ENCODE measurements around the gene NOL12.
"Not testable (repeated sequence)": the region's sequence is repeated elsewhere in the genome, so short reads cannot be mapped to it uniquely, and the experiment has no call there.

NOL12 gene

GRCh38 chr22:37677493-37677974 lies 8.6 kb upstream of the NOL12 start:
- no peak for DNase-seq (ENCODE audit: extremely low spot score, insufficient read length, low read depth)
- no peak for FAIRE-seq

GRCh38 chr22:37678372-37678771 lies 7.8 kb upstream of the NOL12 start:
- FAIRE-seq: no peak
- DNase-seq (ENCODE audit: extremely low spot score, insufficient read length, low read depth): no peak

GRCh38 chr22:37679670-37680069 lies 6.5 kb upstream of the NOL12 start:
- DNase-seq (ENCODE audit: extremely low spot score, insufficient read length, low read depth): no peak
- FAIRE-seq: no peak

GRCh38 chr22:37680191-37680851 lies 5.8 kb upstream of the NOL12 start:
- DNase-seq (ENCODE audit: extremely low spot score, insufficient read length, low read depth) (no peak), FAIRE-seq (no peak)

GRCh38 chr22:37681001-37681424 lies 5.1 kb upstream of the NOL12 start:
- no peak for FAIRE-seq
- no peak for DNase-seq (ENCODE audit: extremely low spot score, insufficient read length, low read depth)

GRCh38 chr22:37681556-37682049 lies 4.5 kb upstream of the NOL12 start:
- DNase-seq (ENCODE audit: extremely low spot score, insufficient read length, low read depth) (no peak), FAIRE-seq (peak; percentile 76)

- no peak for DNase-seq (ENCODE audit: extremely low spot score, insufficient read length, low read depth)
- FAIRE-seq: no peak
Measured at GRCh38 chr22:37684803-37685615, 1.1 kb upstream of the NOL12 start.

- FAIRE-seq: no peak
Measured at GRCh38 chr22:37690407-37690806, 4.3 kb downstream of the NOL12 start.

GRCh38 chr22:37690901-37691504 lies 4.9 kb downstream of the NOL12 start:
- DNase-seq (ENCODE audit: extremely low spot score, insufficient read length, low read depth) (no peak), FAIRE-seq (no peak)

More at GRCh38 chr22:37690407-37690806, 4.3 kb downstream of the NOL12 start:
- DNase-seq (ENCODE audit: extremely low spot score, insufficient read length, low read depth): no peak

- DNase-seq (ENCODE audit: extremely low spot score, insufficient read length, low read depth): no peak
- no peak for FAIRE-seq
Measured at GRCh38 chr22:37692627-37693285, 6.6 kb downstream of the NOL12 start.

- DNase-seq (ENCODE audit: extremely low spot score, insufficient read length, low read depth); FAIRE-seq: not testable (repeated sequence)
Measured at GRCh38 chr22:37694131-37694530, 8.0 kb downstream of the NOL12 start.

GRCh38 chr22:37696260-37696656 lies 10.1 kb downstream of the NOL12 start:
- DNase-seq (ENCODE audit: extremely low spot score, insufficient read length, low read depth); FAIRE-seq: not testable (repeated sequence)

- DNase-seq (ENCODE audit: extremely low spot score, insufficient read length, low read depth) (peak; percentile 65), FAIRE-seq (peak; percentile 88)
Measured at GRCh38 chr22:37696657-37697537, 10.8 kb downstream of the NOL12 start, which contains the start of gene TRIOBP. Gene TRIOBP, plus strand, starts transcription at chr22:37697048. Its CDS starts 4,318 bp downstream, at chr22:37701366.

- no peak for FAIRE-seq
- DNase-seq (ENCODE audit: extremely low spot score, insufficient read length, low read depth): no peak
Measured at GRCh38 chr22:37697538-37697835, 11.3 kb downstream of the NOL12 start.

GRCh38 chr22:37701141-37701786 lies 15.1 kb downstream of the NOL12 start:
- DNase-seq (ENCODE audit: extremely low spot score, insufficient read length, low read depth): no peak

GRCh38 chr22:37703906-37704305 lies 17.8 kb downstream of the NOL12 start:
- FAIRE-seq: no peak
- no peak for DNase-seq (ENCODE audit: extremely low spot score, insufficient read length, low read depth)

More at GRCh38 chr22:37701141-37701786, 15.1 kb downstream of the NOL12 start:
- FAIRE-seq: no peak

- FAIRE-seq (no peak), DNase-seq (ENCODE audit: extremely low spot score, insufficient read length, low read depth) (no peak)
Measured at GRCh38 chr22:37704645-37705044, 18.5 kb downstream of the NOL12 start.

- DNase-seq (ENCODE audit: extremely low spot score, insufficient read length, low read depth) (no peak), FAIRE-seq (no peak)
Measured at GRCh38 chr22:37705205-37705604, 19.1 kb downstream of the NOL12 start.
